Ishikawa (cell line): ENCODE results near the gene MITF.

Experiments used
- CEBPB ChIP-seq: IDR thresholded peaks from 2 replicates; pipeline ENCODE4 v1.6.1; 2012
- CREB1 ChIP-seq: IDR thresholded peaks from 2 replicates; pipeline ENCODE4 v1.6.1; 2012; ENCODE audit warnings: low read depth
- EGR1 ChIP-seq: IDR thresholded peaks from 2 replicates; pipeline ENCODE4 v1.6.1; 2012
- EP300 ChIP-seq: IDR thresholded peaks from 2 replicates; pipeline ENCODE4 v1.6.1; 2012; ENCODE audit warnings: borderline replicate concordance
- FOXM1 ChIP-seq: IDR thresholded peaks from 2 replicates; pipeline ENCODE4 v1.6.1; 2012; ENCODE audit warnings: low read depth, borderline replicate concordance
- NFIC ChIP-seq: IDR thresholded peaks from 2 replicates; pipeline ENCODE4 v1.6.1; 2012
- RAD21 ChIP-seq: IDR thresholded peaks from 2 replicates; pipeline ENCODE4 v1.6.1; 2012; ENCODE audit warnings: low read depth
- TAF1 ChIP-seq: IDR thresholded peaks from 2 replicates; pipeline ENCODE4 v1.6.1; 2012; ENCODE audit warnings: low read depth, mild to moderate bottlenecking
- TCF12 ChIP-seq: IDR thresholded peaks from 2 replicates; pipeline ENCODE4 v1.6.1; 2012; ENCODE audit warnings: low read depth
- TEAD4 ChIP-seq: IDR thresholded peaks from 2 replicates; pipeline ENCODE4 v1.6.1; 2012
- YY1 ChIP-seq: IDR thresholded peaks from 2 replicates; pipeline ENCODE4 v1.6.1; 2012; ENCODE audit warnings: low read depth
- ZBTB7A ChIP-seq: IDR thresholded peaks from 2 replicates; pipeline ENCODE4 v1.6.1; 2012; ENCODE audit warnings: low read depth
- TF ChIP-seq, protein P1 (sequence below): IDR thresholded peaks from 2 replicates; pipeline ENCODE4 v1.6.1; 2012
- TF ChIP-seq, protein P2 (sequence below): IDR thresholded peaks from 2 replicates; pipeline ENCODE4 v1.6.1; 2012; ENCODE audit warnings: low read depth, mild to moderate bottlenecking
- TF ChIP-seq, protein P3 (sequence below): IDR thresholded peaks from 2 replicates; pipeline ENCODE4 v1.6.1; 2012

Gene MITF

DNA sequence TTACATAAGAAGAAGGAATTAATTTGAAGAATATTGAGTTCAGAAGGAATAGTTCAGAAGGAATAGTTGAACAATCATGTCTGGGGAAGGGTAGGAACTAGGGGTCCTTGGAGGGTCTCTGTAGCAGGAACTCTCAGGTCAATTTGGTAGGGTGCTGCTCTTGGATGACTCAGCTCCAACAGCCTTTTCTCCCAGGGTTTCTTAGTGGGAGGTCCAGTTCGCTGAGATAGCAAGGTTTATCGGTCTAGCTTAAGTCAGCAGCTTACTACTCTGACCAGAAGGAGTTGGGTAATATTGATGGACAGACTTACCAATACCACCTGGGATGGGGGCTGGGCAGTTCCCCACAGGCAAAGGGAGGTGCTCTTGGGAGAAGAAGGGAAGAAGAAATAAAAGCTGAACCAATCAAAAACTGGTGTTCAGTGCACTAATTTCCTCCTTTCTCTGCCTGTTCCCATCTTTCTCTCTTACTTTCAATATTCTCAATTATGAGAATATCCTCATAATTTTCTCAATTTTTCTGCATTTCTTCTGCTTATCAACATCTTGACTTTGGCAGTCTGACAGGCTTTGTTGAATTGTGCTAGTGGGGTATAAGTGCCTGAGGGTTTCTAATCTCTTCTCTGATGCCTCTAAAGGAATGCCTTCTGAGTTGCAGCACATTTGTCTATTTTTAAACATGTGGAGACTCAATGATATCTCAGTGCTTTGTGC is 14.4 kb upstream of the MITF start:
- TF ChIP-seq CEBPB: no peak
- no peak for TF ChIP-seq NFIC
- no peak for TF ChIP-seq EGR1
- no peak for TF ChIP-seq YY1
- TF ChIP-seq RAD21: no peak
- TF ChIP-seq, protein P1, sequence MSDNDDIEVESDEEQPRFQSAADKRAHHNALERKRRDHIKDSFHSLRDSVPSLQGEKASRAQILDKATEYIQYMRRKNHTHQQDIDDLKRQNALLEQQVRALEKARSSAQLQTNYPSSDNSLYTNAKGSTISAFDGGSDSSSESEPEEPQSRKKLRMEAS: no peak
- no peak for TF ChIP-seq TAF1
- TF ChIP-seq TCF12: no peak
- TF ChIP-seq, protein P2, sequence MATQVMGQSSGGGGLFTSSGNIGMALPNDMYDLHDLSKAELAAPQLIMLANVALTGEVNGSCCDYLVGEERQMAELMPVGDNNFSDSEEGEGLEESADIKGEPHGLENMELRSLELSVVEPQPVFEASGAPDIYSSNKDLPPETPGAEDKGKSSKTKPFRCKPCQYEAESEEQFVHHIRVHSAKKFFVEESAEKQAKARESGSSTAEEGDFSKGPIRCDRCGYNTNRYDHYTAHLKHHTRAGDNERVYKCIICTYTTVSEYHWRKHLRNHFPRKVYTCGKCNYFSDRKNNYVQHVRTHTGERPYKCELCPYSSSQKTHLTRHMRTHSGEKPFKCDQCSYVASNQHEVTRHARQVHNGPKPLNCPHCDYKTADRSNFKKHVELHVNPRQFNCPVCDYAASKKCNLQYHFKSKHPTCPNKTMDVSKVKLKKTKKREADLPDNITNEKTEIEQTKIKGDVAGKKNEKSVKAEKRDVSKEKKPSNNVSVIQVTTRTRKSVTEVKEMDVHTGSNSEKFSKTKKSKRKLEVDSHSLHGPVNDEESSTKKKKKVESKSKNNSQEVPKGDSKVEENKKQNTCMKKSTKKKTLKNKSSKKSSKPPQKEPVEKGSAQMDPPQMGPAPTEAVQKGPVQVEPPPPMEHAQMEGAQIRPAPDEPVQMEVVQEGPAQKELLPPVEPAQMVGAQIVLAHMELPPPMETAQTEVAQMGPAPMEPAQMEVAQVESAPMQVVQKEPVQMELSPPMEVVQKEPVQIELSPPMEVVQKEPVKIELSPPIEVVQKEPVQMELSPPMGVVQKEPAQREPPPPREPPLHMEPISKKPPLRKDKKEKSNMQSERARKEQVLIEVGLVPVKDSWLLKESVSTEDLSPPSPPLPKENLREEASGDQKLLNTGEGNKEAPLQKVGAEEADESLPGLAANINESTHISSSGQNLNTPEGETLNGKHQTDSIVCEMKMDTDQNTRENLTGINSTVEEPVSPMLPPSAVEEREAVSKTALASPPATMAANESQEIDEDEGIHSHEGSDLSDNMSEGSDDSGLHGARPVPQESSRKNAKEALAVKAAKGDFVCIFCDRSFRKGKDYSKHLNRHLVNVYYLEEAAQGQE: no peak
- TF ChIP-seq TEAD4: no peak
- TF ChIP-seq FOXM1: no peak
- no peak for TF ChIP-seq CREB1
- TF ChIP-seq ZBTB7A: no peak

GRCh38 chr3:69725994-69726571 is 13.2 kb upstream of the MITF start:
- TF ChIP-seq NFIC: no peak
- no peak for TF ChIP-seq YY1
- TF ChIP-seq, protein P2: no peak
- TF ChIP-seq ZBTB7A: no peak
- TF ChIP-seq FOXM1: no peak
- TF ChIP-seq CEBPB: no peak
- no peak for TF ChIP-seq EGR1
- TF ChIP-seq, protein P1: no peak
- TF ChIP-seq, protein P3, sequence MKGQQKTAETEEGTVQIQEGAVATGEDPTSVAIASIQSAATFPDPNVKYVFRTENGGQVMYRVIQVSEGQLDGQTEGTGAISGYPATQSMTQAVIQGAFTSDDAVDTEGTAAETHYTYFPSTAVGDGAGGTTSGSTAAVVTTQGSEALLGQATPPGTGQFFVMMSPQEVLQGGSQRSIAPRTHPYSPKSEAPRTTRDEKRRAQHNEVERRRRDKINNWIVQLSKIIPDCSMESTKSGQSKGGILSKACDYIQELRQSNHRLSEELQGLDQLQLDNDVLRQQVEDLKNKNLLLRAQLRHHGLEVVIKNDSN: no peak
- TF ChIP-seq CREB1: no peak
- TF ChIP-seq EP300: no peak
- no peak for TF ChIP-seq RAD21

DNA sequence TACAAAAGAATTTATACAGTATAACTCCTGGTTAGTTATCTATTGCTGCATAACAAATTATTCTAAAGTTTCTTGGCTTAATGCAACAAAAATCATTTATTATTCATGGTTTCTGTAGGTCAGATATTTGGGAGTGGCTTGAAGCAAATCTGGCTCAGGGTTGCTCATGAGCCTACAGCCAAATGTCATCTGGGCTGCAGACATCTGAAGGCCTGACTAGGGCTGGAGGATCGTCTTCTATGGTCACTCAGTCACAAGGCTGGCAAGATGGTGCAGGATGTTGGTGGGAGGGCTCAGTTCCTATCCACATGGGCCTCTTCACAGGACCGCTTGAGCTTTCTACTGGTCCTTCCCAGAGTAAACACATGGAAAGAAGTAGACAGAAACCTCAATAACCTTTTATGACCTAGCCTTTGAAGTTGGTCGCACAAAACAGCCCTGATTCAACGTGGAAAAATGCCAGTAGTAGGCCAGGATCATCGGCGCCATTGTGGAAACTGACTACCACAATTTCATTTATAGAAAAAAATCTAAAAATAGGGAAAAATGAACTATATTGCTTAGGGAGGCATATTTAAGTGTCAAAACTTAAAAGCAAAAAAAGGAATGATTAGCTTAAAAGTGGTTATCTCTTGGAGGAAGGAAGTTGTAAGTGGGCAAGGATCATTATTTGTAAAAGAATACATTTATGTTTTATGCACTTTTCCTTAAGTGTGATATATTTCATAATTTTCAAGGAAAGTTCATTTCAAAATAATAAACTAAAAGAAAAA is 9.9 kb upstream of the MITF start:
- no peak for TF ChIP-seq EGR1
- TF ChIP-seq, protein P3: no peak
- TF ChIP-seq CEBPB: no peak
- no peak for TF ChIP-seq CREB1
- no peak for TF ChIP-seq TCF12
- TF ChIP-seq, protein P2: no peak
- TF ChIP-seq, protein P1: no peak
- TF ChIP-seq TAF1: no peak

DNA sequence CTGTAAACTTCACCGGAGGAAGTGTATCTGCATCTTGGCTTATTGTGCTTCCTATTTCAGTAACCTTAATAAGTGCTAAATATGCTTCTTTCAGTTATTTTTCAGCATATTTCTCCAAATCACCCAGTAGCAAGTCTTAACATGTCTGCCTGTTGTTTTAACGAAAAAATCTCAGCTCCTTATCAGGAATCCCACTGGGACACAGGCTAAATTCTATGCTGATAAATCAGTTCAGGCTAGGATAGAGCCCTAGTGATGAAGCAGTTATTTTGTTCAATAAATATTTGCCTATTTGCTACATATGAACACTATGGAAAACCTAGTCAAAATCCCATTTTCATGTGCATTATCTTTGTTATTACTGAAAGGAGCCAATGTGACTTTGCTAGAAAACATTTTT is 8.2 kb upstream of the MITF start:
- no peak for TF ChIP-seq TEAD4
- TF ChIP-seq EP300: no peak
- TF ChIP-seq FOXM1: no peak
- TF ChIP-seq TCF12: no peak
- TF ChIP-seq, protein P2: no peak
- TF ChIP-seq YY1: no peak
- TF ChIP-seq EGR1: no peak
- TF ChIP-seq, protein P1: no peak
- TF ChIP-seq TAF1: no peak
- no peak for TF ChIP-seq NFIC
- no peak for TF ChIP-seq RAD21
- TF ChIP-seq CREB1: no peak
- TF ChIP-seq CEBPB: no peak
- TF ChIP-seq, protein P3: no peak
- no peak for TF ChIP-seq ZBTB7A
